Midbrain (tissue), 1 donor: ENCODE data around the gene PANK1.

Experiments
- DNase-seq: peaks from one replicate; lab custom pipeline; 2025; lab: John Stamatoyannopoulos, UW

Gene PANK1

GRCh38 chr10:89644967-89645741 is at the start of gene PANK1:
Gene PANK1 (minus strand): TSS chr10:89645242. CDS start chr10:89644891, 351 bp downstream.
- DNase-seq, result peak; percentile 64

GRCh38 chr10:89693176-89693575 is 48.1 kb upstream of the PANK1 start:
- no peak for DNase-seq

DNA sequence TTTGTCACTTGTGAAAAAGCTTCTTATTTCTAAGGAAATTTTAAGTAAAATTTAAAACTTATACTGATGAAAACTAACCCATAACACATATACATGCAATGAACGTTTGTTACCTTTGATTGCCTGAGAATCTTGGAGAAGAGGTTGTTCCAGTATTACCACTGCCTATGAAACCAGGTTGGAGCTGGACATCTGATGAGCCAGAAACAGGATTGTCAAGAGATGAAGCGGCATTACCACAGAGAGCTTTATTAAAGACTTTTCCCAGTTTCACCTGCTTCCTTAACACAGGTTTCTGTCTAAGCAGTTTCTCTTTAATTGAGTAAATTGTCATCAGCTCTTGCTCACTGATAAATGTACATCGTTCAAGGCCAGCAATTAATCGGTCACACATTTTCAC is 47.4 kb upstream of the PANK1 start:
- DNase-seq, result no peak

DNA sequence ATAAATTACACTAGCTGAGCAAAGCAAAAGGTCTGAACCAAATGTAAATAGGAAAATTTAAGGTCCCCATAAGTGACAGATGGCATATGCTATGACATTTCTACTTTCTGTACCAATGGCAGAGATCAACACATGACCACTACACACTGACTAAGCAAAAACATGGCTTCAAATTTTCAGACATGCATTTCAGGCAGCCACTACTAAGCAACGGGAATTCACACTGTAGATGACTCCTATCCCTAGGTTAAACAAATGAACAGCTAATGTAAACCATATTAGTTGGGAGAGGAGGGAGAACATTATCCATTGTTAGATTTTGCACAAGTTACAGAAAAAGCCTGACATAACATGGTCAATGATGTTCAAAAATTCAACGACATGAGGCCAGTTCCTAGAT is 45.0 kb upstream of the PANK1 start:
- DNase-seq, result no peak

DNA sequence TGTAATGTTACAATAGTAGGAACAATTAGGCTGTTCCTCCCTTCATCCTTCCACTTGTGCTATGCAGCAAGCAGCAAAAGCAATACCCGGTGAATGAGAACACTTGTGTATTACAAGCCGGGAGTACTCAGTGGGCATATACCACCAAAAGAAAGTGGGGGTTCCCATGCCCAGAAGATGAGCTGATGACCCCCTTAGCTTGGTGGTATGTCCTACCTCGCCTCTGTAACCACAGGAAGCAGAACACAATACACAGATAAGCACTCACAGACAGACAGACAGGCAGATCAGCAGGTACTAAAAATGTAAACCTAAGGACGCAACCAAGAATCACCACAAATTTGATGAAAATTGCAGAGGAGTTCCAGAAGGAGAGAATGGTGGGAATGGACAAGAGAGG is 40.9 kb upstream of the PANK1 start:
- no peak for DNase-seq

DNA sequence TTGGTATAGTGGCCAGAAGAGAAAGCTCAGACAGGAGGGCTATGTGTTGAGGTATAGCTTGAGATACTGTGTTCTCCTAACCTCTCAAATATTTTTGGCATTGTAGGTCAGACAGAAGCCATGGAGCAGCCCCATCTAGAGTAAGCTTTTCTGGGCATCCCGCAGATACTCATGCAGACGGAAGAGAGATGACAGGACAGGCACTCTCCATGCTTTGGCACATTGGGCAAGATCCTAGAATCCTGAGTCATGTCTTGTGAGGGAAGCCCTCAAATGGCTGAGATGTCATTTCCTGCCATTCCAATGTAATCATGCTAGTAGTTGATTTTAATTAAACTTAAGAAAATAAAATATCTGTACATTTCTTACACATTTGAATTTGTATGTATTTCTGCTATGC is 39.6 kb upstream of the PANK1 start:
- DNase-seq, result no peak

DNA sequence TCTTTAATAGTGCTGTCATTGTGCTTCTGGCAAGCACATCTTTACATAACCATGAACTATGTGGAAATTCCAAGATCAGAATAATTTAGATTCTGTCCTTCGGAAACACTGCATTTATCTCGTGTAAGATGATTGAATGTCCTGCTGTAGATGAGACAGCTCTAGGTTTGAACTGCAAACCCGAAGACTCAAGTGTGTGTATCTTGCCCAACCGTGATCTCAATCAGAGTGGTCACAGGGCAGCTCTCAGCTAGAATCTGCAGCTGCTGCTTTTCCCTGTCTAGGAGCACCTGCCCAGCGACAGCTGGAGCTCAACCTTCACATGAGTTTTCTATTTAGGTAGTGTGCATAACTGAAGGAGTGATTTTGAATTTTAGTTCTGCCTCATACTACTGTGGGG is 38.8 kb upstream of the PANK1 start:
- DNase-seq, result no peak

DNA sequence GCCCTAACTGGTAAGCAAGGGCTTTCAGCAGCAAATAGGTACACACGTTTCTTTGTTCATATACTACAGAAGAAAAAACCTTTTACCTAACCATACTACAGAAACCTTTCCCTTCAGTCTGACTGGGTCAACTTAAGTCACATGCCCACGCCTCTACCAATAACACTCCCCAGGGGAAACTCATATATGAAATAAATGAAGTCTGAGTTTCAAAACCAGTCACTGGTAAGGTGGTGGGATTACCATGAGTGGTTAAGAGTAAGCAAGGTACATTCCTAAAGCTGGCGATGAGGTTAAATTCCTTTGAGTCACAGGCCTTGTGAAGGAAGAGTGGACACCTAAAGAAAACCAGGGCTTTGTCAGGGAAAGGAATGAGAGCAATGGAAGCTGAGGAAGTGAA is 34.9 kb upstream of the PANK1 start:
- DNase-seq, result no peak

DNA sequence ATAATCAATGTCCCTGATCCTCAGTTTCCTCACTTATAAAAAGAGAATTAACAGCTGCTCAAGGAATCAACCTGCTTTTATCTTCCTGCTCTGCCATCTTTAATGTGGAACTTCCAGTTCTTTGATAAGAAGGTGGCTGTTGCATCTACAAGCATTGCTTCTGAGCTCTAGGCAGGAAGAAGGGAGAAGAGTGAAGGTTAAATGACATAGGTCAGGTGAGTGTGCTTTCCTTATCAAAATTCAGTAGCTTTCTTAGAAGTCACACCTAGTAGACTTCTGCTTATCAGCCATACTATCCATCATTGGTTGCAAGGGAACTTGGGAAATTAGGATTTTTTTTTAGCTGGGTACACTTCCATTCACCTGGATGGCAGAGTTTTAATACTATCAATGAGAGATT is 32.3 kb upstream of the PANK1 start:
- DNase-seq, result no peak

- no peak for DNase-seq
These were observed 25.9 kb upstream of the PANK1 start for GRCh38 chr10:89670926-89671325.

DNA sequence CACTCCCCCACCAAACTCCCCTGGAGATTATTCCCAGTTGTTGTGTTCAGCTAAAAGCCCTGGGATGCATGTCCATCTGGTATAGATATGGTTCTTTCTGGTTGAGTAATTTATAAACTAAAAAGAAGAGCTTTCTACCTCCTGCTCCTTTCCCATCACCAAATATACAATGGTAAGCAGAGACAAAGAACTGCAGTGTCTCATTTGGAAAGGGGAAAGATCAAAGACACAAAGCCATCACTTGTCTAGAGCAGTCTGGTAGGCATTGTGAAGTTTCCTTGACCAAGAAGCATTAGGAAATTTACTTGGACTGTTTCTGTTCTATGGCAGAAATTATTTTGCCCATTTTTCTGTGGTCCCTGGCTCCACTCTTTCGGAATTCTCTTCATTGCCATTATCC is 24.9 kb upstream of the PANK1 start:
- DNase-seq, result no peak

- DNase-seq, result no peak
These were observed 23.5 kb upstream of the PANK1 start for GRCh38 chr10:89668386-89669071.

DNA sequence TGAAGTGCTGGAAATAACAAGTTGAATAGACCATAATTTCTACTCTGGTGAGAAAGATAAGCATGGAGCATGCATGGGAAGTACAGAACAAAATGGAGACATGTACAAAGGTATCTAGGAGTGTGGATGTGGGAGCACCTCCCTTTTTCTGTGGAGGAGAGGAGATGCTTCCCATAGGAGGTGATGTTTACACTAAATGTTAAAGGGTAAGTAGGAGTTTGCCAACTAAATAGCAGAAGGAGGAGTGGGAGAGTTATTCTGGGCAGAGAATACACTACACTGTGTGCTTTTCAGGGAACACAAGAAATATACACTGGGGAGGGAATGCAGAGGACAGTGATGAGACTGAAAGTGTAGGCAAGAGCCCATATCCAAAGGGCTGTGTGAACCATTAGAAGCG is 21.1 kb upstream of the PANK1 start:
- no peak for DNase-seq

DNA sequence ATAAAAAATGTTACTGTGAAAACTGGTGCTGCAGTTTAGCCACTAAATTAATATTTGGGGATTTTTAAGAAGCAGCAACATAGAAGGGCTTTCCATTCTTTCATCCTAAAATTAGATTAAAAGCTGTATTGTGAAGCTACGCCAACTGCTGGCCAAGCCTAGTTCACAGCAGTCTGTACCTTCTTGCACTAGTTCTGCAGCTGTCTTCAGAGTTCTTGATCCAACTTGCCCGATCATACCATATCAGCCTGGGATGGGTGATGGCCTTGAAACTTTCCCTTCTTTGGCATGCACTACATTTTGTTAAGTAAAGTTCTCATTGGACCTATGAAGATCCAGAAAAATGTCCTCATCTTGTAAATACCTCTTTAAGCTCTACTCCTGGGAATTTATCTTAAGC is 20.3 kb upstream of the PANK1 start:
- no peak for DNase-seq

- no peak for DNase-seq
These were observed 19.2 kb upstream of the PANK1 start for GRCh38 chr10:89664203-89664602.

DNA sequence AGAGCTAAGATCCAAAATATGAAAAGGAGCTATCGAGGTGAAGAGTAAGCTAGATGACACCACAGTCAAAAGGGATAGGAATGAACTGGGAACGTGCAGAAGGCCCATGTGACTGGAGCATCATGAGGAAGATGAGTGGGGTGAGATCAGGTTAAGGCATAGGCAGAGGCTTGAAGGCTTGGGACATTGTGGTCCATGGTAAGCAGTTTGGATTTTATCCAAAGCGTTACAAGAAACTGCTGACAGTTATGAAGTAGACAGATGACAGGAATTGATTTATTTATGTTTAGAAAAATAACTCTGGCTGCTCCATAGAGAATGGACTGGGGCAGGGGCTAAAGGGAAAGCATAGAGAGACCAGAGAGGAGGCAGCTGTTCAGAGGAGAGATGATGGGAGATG is 18.1 kb upstream of the PANK1 start:
- no peak for DNase-seq

DNA sequence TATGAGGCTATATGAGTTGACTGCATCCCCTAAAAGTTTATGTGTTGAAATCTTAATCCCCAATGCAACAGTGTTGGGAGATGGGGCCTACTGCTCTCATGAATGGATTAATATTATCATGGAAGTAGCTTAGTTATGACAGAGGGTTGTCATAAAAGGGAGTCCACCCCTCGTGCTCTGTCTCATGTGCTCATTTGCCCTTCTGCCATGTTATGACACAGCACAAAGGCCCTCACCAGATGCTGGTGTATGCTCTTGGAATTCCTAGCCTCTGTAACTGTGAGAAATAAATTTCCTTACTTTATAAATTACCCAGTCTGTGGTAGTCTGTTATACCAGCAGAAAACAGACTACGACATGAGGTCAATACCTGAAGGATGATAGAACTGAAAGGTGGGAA is 17.6 kb upstream of the PANK1 start:
- DNase-seq, result no peak

GRCh38 chr10:89659143-89660131 is 14.4 kb upstream of the PANK1 start:
- no peak for DNase-seq

DNA sequence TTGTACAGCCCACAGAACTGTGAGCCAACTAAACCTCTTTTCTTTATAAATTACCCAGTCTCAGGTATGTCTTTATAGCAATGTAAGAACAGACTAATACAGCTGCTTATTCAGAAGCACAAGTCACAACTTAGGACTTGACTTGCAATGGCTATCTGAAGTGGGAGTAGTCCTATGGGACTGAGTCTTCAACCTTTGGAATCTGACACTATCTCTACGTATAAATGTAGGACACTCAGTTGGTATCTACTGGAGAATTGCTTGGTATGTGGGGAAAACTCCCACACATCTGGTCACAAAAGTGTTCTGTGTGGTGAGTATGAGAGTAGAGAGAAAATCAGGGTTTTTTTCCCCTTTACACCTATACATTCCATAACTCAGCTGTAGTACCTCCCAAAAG is 12.3 kb upstream of the PANK1 start:
- no peak for DNase-seq

GRCh38 chr10:89655722-89656121 is 10.7 kb upstream of the PANK1 start:
- no peak for DNase-seq

- no peak for DNase-seq
These were observed 8.4 kb upstream of the PANK1 start for GRCh38 chr10:89653410-89653869.

DNA sequence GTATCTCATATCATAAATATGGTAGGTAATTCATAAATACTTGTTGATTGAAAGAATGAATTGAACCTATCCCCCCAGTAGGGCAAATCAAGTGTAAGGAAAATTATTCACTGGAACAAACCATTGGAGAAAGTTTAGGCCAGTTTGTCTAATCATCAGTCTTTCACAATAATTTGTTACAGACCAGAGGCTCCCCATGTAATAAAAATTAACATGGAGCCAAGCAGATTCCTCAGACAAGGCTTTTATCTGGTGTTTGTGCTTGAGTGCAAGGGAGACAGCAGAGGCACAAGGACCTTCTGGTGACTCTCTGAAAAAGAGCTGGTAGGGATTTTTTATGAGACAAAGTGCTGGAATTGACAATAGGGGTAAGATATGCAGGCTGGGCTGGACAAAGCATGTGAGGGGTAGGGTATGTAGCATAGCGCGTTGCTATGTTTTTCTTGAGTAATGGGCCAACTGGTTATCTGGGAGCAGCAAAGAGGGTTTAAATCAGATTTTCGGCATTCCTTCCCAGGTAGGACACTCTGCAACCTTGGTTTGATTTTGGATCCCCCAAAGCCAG is 7.8 kb upstream of the PANK1 start:
- DNase-seq, result no peak
